Hematopoietic multipotent progenitor cell treated with erythropoietin and hydrocortisone succinate and interleukin-3 and kit ligand, for 6 days (in vitro differentiated cells): ENCODE data around the gene SERTAD1.
"Not testable (repeated sequence)": the region's sequence is repeated elsewhere in the genome, so short reads cannot be mapped to it uniquely, and the experiment has no call there.

Experiments
- DNase-seq: peaks from one replicate; pipeline ENCODE4 v3.0.0-alpha.2; 2015

The SERTAD1 gene

GRCh38 chr19:40420766-40421765 is 4.7 kb downstream of the SERTAD1 start:
- DNase-seq: peak; percentile 88

DNA sequence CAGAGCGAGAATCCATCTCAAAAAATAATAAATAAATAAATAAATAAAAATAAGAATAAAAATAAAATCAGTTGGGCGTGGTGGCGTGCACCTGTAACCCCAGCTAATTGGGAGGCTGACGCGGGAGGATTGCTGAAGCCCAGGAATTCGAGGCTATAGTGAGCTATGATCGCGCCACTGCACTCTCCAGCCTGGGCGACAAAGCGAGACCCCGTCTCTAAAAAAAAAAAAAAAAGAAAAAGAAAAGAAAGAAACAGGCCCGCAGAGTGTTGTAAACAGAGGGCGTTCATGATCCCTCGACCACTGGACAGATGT is 5.4 kb downstream of the SERTAD1 start:
- no peak for DNase-seq

DNA sequence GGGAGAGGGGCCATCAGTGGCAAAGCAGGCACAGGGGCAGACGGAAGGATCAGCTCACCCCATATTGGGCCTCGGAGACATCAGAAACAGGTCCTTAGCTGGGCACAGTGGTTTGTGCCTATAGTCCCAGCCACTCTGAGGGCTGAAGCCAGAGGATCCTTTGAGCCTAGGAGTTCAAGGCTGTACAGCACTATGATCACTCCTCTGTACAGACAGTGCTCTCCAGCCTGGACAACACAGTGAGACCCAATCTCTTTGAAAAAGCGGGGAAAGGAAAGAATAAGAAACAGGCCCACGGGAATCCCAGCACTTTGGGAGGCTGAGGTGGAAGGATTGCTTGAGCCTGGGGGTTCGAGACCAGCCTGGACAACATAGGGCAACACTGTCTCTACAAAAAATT is 6.0 kb downstream of the SERTAD1 start:
- no peak for DNase-seq

- DNase-seq: no peak
Observed at GRCh38 chr19:40419066-40419612, 6.7 kb downstream of the SERTAD1 start.

GRCh38 chr19:40418040-40418439 is 7.8 kb downstream of the SERTAD1 start:
- DNase-seq: no peak

GRCh38 chr19:40417643-40417981 is 8.2 kb downstream of the SERTAD1 start:
- DNase-seq: no peak

- peak; percentile 78 for DNase-seq
Observed at GRCh38 chr19:40416918-40417642, 8.7 kb downstream of the SERTAD1 start.

GRCh38 chr19:40415768-40416167 is 10.0 kb downstream of the SERTAD1 start:
- DNase-seq: no peak

DNA sequence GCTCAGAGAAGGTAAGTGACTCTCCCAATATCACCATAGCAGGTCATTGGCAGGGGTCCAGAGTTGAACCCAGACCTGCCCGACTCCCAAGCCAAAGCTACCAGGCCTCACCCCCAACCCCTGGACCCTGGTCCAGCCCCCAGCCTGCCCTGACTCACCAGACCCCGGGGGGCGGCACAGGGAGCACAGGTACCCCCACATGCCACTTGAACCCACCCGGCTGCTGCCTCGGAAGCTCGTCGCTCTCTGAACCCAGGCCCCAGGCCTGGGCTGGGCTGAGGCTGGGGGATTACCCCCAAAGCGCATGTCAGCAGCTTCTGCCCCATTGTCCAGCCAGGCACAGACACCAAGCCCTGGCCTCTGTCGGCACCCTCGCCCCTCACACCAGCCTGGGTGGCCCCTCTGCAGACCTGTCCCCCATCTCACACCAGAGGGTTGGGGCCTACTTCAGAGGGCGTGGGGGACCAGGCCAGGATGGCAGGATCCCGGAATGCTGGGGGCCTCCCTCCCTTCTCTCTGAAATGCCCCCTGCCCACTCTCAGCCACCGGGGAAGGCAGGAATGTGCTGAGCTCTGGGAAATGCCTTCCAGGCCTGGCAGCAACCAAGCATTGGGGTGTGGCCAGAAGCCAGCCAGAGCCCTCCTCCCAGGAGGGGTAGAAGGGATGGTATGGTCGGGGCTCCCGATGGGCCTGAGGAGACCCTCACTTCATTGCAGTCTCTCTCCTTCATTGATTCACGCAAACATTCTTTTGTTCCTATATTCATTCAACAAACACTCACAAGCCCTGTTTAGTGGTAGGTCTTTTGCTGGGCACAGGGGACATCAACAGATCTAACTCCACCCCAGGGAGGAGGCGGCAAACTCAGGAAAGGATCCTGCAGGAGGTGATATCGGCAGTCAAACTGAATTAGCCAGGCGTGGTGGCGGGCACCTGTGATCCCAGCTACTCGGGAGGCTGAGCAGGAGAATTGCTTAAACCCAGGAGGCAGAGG is 11.0 kb downstream of the SERTAD1 start:
- DNase-seq: no peak

GRCh38 chr19:40413291-40413845 is 12.4 kb downstream of the SERTAD1 start, which contains the start of gene PRX:
Gene PRX (minus strand): TSS chr19:40413378. CDS start chr19:40407932, 5,446 bp downstream.
- no peak for DNase-seq

DNA sequence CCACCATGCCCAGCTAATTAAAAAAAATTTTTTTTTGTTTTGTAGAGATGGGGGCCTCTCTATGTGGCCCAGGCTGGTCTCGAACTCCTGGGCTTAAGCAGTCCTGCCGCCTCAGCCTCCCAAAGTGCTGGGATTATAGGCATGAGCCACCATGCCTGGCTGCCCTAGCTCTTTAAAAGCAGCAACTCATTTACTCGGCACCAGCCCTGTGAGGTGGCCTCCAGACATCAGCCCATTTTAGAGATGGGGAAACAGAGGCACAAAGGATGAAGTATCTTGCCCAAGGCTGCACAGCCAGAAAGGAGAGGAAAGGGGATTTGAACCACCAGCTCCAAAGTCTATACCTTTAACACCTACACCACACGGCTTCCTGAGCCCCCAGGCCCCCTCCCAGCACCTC is 12.9 kb downstream of the SERTAD1 start:
- DNase-seq: no peak

DNA sequence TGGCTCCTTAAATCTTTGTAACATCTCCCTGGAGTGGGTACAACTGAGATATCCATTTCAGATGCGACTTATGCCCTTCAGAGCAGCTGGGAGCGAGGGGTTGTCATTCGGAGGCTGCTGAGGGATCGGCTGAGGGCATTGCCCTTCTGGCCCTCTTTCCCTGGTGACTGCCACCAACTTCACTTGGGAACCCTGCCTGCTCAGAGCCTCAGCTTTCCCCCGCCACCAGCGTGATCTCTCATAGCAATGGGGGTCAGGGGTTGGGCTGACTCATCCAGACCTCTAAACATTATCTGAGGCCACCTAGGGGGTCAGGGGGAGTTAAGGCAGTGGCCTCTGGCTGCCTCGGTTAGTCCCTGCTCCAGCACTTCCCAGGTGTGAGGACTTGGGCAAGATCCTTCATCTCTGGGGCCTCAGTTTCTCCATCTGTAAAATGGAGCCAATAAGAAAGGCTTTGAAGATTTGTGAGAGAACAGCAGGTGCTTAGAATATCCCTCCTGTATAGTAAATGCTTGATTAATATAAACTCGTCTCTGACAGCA is 13.8 kb downstream of the SERTAD1 start:
- DNase-seq: no peak

DNA sequence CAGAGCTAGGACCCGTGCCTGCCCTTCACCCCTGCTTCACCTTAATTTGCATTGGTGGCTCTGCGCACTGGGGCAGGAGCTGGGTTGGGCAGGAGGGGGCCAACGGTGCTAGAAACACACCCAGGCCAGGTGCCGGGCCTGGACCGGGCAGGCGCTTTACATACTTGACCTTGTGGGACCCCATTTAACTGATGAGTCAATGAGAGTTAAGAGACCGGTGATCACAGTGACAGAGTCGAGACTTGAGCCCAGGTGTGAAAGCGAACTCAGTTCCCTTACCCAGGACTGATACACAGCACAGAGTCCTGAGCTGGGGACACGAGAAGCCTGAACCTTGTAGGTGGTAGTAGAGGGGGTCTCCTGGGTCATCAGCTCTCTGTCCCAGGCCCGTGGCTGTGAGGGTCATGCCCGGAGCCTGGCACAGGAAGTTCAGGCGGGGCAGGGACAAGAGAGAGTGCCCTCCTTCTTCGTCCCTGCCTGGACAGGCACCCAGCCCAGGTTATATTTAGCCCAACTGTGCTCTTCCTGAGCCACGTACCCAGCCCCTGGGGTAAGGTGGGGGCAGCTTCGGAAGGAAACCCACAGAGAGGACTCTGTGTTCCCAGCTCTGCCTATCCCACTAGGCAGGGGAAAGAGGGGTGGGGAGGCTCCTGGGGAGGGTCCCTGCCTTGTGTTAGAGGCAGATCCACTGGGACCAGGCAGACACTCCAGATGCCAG is 14.5 kb downstream of the SERTAD1 start:
- DNase-seq: no peak

DNA sequence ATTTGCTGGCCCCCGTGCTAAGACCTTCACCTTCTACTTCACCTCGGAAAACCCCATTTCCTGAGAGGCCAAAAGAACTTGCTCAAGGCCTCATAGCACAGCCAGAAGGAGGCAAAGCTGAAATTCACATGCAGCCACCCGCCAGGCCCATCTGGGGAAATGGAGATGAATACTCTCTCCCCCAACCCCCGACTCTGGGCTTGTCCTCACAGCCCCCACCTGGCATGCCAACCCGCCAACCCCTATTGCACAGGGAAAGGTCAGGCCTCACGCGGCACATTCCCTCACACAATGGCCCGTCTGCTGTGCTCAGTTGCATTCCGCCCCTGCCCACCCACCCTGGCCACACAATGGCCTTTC is 15.8 kb downstream of the SERTAD1 start:
- DNase-seq: no peak

DNA sequence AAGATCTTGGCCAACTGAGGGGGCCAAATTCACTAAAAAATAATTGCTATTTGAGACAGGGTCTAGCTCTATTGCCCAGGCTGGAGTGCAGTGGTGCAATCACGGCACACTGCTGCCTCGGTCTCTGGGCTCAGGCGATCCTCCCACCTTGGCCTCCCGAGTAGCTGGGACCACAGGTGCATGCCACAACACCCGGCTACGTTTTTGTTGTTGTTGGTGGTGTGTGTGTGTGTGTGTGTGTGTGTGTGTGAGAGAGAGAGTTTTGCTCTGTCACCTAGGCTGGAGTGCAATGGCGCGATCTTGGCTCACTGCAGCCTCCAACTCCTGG is 17.2 kb downstream of the SERTAD1 start:
- not testable (repeated sequence) for DNase-seq

DNA sequence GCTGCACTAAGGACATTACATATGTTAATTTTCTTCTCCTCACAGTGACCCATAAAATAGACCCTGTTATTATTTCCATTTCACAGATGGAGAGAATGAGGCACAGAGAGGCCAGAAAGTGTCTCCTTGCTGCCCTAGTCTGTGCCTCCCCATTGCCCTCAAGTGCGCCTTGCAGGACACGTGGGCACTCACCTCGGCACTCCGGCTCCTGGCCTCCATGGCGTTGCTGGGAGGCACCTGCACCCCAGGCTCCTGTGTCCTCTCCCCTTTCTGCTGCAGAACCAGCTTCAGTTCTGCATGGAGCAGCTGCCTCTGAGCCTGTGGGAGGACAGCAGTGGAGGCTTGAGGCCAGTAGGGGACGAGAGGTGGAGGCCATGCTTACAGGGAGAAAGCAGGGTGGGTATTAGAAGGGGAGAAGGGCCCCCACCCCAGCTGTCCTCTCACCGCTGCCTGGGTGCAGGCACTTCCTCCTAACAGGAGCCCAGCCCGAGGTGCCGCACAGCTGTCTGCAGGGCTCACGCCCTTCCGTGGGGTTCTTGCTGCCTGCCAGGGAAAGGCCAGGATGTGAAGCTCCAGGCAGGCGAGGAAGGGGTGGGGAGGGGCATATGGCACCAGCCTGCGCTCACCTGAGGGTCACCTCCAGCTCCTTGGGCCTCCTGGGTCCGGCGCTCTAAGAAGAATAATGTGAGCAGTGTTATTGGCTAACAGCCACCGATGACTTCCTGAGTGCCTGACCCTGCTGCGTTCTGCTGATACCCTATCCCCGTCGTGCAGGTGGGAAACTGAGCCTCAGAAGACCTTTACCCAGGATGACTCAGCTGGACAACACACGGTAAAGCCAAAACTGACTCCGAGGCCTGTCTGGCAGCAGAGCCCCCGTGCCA is 17.8 kb downstream of the SERTAD1 start:
- DNase-seq: peak; percentile 73

- peak; percentile 95 for DNase-seq
Observed at GRCh38 chr19:40403262-40403984, 22.4 kb downstream of the SERTAD1 start.

- DNase-seq: no peak
Observed at GRCh38 chr19:40400559-40400958, 25.2 kb downstream of the SERTAD1 start.

DNA sequence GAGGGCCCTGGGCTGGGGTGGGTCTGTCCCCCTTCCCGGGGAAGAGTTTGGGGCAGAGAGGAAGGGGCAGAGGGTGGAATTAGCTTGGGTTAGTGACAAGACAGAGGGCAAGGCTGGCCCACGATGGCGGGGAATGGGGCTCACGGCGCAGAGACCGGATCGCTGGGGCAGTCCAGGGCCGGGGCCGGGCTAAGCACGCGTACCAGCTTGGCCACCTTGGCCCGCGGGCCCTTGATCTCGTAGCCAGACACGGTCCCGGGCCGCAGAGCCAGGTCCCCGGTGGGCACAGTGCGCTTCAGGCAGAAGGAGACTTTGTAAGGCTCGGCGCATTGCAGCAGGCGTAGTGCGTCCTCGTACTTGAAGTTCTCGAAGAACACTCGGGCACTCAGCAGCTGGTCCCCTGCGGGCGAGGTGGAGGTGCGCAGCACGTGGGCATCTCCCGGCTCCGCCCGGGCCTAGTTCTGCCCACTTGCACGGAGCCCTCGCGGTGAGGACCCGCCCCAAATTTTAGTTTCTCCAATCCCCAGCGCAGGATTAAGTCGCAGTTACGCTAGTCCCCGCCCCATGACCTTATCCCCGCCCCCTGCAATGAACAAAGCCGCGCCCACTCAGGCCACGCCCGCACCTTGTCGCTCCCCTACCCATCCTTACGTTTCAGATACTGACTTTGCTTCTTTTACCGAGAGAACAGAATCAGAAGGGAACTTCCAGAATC is 27.2 kb downstream of the SERTAD1 start:
- peak; percentile 81 for DNase-seq
